NCI-H1417 treated with DMSO at 0.1 percent for 48 hours (cell line): ENCODE results near the gene NOL9.
"Not testable (repeated sequence)": the region's sequence is repeated elsewhere in the genome, so short reads cannot be mapped to it uniquely, and the experiment has no call there.

ENCODE experiments used
- DNase-seq: peaks from one replicate; lab custom pipeline; 2025; lab: John Stamatoyannopoulos, UW

NOL9 gene

DNA sequence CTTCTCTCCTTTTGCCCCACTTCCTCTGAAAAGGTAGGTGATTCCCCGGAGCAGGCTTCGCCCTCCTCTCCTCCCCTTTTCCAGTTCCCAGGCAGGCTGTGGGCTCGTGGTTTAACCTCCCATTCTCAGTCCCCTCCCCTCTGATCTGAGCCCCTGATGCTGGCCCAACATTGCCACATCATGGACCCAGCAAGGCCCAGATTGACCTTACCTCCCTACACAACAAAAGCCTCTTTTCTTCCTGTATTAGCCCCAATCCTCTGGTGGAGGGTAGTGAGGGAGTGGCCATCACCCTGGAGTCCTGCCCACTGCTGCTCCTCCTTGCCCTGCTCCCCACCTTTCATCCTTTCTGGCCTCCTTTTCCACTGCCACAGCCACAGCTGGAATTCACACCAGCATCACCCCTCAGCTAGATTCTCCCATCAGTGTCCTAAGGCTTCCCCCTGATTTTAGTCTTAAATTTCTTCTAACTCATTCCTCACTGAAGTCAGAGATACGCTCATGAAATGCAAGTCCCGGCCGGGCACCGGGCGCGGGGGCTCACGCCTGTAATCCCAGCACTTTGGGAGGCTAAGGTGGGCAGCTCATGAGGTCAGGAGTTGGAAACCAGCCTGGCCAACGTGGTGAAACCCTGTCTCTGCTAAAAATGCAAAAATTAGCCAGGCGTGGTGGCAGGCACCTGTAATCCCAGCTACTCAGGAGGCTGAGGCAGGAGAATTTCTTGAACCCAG, 18.5 kb upstream of the NOL9 start:
- DNase-seq: no peak

DNA sequence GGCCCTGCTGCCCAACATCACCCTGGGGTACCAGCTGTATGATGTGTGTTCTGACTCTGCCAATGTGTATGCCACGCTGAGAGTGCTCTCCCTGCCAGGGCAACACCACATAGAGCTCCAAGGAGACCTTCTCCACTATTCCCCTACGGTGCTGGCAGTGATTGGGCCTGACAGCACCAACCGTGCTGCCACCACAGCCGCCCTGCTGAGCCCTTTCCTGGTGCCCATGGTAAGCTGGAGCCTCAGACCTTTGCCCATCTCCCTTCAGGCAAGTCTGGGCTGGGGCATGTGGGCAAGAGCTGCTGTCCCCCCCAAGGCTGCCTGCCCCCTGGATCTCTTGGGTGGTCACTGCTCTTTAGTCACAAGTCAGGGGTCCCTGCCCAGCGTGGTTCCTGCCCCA, 16.7 kb upstream of the NOL9 start:
- DNase-seq: no peak

DNA sequence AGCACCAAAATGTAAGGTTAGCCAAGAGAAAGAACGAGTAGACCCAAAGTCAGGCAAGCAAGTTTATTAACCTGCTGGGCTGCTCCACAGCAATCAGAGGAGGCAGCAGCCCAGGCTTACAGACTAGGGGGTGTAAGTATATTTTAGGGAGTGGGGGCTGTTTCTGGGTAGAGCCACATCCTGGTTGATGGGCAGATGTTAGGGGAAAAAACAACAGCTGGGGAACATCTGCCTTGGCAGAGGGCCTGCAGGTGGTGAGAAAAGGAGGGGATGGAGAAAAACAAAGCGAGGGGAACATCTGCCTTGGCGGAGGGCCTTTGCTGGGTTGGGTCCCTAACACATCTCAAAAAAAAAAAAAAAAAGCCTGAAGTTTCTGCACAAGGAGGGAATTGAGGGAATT, 15.8 kb upstream of the NOL9 start:
- DNase-seq: no peak

DNA sequence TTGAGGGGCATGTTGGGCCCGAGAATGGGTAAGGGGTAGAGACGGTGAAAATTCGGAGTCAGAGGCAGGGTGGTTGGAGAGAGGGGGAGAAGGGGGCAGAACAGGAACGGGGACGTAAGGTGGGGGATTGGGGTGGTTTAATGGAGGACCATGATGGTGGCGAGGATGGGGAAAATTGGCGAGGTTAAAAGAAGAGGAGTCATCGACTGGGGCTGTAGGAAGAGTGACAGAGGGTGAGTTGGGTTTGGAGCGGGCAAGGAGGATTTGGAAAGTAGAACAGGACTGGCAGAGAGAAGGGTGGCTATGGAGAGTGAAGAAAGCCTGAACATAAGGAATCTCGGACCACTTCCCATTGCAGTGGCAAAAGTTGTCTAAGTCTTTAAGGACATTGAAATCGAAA, 14.7 kb upstream of the NOL9 start:
- no peak for DNase-seq

DNA sequence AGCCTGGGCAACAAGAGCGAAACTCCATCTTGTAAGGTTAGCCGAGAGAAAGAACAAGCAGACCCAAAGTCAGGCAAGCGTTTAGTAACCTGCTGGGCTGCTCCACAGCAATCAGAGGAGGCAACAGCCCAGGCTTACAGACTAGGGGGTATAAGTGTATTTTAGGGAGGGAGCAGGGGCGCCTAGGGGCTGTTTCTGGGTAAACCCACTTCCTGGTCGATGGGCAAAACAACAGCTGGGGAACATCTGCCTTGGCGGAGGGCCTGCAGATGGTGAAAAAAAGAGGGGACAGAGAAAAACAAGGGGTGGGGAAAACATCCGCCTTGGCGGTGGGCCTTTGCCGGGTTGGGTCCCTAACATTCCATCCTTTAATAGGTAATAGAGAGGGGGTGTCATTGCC, 6.0 kb upstream of the NOL9 start:
- DNase-seq: no peak

DNA sequence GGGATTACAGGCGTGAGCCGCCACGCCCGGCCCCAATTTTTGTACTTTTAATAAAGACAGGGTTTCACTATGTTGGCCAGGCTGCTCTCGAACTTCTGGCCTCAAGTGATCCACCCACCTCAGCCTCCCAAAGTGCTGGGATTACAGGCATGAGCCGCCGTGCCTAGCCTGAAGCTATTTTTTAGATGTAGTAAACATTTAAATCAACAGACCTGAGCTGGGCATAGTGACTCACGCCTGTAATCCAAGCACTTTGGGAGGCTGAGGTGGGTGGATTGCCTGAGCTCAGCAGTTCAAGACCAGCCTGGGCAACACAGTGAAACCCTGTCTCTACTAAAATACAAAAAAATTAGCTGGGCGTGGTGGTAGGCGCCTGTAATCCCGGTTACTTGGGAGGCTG, 4.8 kb upstream of the NOL9 start:
- DNase-seq: not testable (repeated sequence)

DNA sequence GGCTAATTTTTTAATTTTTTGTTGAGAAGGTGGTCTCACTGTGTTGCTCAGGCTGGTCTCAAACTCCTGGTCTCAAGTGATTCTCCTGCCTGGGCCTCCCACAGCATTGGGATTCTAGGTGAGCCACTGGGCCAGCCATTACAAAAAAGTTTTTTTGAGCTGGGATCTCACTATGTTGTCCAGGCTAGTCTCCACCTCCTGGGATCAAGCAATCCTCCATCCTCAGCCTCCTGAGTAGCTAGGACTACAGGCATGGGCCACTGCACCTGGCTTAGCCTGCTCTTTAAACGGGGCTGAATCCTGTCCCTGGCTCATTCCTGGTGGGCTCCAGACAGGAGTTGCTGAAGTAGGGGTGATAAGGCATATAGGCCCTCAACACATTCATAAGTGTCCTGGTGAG, 3.3 kb upstream of the NOL9 start:
- DNase-seq: no peak

DNA sequence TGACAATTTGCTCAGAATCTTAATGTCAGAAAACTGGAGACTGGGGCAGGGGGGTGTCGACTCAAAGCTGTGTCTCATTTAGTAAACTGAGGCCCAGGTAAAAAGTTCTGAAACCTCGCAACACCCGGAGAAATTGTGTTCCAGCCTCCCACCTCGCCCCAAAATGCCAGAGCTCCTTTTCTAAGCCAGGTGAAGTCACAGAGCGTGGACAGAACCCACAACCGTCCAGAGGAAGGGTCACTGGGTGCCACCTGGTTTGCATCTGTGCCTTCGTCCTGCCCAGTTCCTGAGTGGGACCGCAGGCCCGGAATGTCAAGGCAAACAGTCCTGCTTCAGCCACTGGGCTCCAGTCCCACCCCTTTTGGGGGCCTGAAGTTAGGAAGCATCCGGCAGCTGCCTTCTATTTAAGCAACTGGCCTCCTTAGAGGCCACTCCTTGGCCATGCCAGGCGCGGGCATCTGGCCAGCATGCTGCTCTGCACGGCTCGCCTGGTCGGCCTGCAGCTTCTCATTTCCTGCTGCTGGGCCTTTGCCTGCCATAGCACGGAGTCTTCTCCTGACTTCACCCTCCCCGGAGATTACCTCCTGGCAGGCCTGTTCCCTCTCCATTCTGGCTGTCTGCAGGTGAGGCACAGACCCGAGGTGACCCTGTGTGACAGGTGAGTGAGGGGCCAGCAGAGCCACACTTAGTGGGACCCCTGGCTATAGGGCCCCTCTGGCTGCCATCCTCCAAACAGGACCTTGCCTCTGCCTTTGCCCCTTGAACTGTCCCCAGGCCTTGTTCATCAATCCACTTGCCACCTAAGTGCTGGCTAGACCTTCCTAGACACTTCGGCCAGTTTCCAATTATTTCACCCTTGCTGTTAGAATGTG, 830 bp upstream of the NOL9 start, which contains the start of gene TAS1R1:
Gene TAS1R1 (plus strand): TSS at position 401 of the 872 bp plus-strand sequence. CDS start 67 bp downstream, at position 468.
- DNase-seq: no peak

DNA sequence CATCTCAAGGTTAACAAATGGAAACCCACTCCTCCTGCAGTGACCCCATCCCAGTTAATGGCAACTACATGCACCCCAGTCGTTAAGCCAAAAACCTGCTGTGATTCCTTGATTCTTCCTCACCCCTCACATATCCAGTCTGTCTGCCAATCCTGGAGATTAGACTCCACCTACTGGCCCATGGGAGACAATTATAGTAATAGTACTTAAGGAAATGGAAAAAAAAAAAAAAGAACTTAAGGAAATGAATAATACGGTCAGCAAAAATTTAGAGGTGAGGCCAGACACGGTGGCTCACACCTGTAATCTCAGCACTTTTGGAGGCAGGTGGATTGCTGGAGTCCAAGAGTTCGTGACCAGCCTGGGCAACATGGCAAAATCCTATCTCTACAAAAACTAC, 7.0 kb downstream of the NOL9 start:
- DNase-seq: no peak

DNA sequence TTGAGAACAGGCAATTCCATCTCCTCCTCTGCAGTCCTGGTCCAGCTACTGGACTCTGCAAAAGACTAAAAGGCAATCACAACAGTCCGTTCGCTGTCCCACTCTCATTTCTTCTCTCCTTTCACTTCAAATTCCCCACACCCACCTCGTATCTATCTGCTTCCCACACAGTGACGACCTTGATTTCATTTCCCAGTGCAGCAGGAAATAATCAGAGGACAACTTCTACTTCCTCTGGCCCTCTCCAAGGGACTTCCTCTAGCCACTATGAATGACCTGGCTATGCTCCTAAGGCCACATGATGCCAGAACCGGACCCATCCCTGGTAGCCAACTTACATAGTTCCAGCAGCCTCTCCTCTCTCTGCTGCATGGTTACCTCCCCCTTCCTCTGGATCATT, 8.0 kb downstream of the NOL9 start:
- no peak for DNase-seq

DNA sequence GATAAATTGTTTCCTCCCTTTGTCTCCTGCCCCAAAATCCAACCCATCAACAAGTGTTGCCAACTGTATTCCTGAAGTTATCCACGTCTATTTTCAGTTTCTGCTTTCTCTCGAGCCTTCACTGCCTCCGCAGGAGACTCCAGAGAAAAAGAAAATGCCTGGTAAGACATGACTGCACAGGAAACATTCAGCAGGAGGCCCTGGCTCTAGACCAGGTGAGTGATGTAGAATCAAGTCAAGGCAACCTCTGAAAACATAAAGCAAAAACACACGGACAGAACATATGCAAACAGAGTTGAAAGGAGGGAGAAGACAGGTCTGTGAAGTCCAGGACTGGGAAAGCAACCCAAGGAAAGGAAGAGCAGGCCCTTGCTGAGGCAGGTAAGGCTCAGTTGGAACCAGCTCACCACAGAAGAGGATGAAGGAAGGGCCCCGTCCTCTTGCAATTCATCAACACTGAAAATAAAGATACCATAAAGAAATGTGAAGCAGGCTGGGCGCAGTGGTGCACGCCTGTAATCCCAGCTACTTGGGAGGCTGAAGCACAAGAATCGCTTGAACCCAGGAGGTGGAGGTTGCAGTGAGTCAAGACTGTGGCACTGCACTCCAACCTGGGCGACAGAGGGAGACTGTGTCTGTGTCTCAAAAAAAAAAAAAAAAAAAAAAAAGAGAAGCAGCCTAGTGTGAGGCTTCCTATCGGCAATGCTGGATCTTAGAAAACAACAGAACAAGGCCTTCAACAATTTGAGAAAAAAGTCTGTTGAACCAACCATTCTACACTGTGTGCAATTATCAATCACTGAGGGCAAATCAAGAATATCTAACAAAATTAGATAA, 8.8 kb downstream of the NOL9 start:
- no peak for DNase-seq

DNA sequence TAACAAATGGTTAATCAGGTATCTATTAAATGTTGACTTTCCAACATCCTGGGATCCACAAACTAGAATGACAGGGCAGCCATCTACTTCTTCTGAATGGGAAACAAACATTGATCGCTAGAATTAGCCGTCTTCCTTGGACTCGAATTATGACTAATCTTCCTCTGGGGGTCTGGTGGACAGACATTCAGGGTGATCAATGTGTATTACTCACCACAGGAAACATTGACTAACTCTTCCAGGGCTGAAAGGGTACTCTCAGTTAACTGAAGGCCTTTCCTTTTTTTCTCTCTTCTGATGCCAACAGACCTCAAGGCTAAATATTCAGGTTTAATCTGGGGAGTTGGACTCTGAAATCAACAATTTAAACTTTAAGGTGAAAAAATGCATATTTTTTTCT, 9.5 kb downstream of the NOL9 start:
- no peak for DNase-seq

DNA sequence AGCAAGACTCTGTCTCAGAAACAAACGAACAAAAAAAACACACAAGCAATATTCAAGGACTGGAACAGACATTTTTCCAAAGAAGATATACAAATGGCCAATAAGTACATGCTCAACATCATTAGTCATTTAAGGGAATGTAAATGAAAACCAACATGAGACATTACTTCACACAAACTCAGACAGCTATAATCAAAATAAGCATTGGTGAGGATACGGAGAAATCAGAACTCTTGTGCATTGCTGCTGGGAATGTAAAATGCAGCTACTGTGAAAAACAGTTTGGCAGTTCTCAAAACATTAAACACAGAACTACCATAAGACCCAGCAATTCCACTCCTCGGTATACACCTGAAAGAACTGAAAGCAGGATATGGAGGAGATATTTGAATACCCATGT, 15.4 kb downstream of the NOL9 start:
- no peak for DNase-seq

DNA sequence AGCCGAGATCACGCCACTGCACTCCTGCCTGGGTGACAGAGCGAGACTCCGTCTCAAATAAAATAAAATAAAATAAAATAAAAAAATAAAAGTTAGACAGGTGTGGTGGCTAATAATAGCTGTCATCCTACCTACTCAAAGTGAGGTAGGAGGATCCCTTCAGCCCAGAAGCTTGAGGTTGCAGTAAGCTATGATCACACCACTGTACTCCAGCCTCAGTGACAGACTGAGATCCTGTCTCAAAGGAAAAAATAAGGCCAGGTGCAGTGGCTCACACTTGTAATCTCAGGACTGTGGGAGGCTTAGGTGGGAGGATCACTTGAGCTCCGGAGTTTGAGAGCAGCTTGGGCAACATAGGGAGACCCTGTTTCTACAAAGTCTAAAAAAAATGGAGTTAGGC, 18.0 kb downstream of the NOL9 start:
- no peak for DNase-seq

DNA sequence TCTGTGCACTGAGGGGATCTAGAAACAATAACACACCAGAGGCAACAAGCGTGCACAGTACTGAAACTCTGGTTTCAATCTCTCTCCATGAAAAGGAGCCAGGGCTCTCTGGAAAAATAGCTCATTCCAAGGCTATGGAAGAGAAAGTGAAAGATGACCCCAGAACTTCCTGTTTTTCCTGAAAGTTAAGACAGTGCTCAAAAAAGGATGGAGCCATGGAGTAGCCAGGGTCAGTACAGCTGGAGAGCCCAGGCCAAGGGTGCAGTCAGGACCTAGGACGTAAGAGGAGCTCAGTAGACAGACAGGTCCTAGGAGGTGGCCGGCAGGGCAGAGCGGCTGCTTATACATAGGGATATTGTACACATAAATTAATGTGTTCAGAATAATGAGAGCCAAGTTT, 19.1 kb downstream of the NOL9 start:
- DNase-seq: no peak

DNA sequence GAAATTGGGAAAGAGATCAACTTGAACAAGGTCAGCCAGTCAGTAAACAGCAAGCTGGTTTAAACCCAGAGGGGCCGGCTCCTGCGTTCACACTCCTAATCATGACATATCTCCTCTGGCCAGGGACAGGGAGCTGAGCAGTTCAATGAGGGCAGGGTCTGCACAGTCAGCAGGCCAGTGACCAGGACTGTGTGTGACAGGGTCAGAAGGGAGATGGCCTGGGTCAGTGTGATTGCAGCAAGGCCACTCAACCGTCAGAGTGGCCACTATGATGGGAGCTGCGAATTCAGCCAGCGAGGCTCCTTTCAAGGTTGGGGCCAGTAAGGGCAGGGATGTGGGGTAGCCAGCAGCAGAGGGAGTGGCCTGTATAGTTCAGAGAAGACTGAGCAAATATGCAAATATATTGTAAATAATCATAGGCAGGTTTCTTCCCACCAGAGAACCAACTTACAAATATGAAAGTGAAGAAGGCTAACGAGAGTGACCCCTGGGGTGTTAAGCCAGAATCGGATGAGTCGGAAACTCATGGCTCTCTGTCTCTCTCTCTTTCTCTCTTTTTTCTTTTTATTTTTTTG, 20.0 kb downstream of the NOL9 start:
- DNase-seq: no peak

DNA sequence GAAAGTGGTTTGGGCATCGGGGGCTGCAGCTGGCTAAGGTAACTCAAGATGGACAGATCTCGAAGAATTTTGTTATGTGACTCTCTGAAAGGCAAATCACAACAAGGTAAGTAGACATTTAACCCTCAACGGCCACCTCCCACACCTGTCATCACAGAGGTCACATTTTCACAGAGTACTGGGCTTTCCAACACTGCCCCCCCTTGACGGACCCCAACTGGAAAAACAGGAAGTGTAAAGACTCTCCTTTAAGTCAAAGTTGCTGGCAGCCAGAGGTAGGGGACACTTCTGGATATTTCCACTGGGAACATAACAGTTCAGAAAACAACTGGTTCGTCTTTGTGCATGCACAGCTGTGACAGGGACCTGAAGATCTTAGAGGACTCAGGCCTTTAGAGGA, 22.3 kb downstream of the NOL9 start:
- DNase-seq: no peak

DNA sequence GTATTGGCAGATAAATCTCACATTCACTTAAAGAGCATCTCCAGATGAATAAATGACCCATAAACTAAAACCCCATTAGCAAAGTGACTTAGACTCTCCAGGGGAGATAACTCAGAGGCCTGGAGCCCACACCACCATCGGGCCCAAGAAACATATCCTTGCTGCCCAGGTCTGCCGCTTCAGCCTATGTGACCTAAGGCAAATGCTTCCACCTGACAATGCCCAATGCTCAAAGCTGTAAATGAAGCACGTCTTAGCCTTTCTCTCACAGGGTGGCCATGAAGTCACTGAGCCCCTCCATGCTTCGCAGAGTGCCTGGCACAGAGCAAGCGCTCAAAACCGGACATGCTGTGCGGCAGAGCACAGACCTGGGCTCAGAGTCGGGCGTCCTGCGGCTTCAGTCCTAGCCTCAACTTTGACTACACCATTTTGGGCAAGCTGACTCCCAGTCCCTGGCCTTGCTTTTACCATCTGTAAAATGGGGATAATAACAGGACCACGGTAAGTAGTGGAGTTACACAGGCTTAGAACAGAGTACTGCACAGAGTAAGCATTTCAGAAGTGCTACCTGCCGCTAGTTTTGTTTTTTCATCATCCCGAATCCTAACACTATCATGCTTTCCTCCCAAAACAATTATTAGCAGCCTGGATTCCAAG, 23.7 kb downstream of the NOL9 start:
- no peak for DNase-seq

DNA sequence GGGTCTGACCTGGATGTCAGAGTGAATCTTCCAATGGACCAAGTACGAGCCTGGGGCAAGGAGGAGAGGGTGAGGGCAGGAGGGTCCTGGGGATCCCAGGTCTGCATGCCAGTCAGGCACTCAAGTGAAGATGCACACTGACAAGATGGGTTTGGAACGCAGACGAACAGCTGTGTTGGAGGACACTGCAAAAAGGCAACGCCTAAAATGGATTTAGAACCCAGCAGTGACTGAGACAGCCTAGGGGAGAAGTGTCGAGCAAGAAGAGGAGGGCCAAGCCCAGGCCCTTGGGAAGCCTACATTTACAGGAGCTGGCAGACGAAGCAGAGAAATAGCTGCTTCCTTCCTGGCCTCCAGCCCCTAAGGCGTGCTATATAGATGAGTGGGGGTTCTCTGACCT, 25.8 kb downstream of the NOL9 start:
- DNase-seq: no peak

DNA sequence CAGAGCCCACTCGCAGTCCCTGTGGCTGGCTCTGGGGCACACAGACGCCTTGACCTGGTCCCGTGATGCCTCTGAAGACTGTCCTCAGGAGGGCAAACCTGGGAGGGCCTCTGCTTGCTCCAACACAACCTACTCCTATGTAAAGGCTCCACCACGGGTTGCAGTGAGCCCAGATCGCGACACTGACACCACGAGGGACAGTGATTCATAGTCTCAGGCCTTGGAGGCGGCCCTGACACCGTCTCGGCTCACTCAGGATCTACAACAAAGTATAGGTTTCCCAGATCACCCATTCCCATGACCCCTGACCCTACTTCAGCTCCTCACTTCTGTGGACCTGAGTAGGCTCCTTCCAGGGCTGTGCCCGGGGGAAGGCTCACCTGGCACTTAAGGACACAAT, 28.0 kb downstream of the NOL9 start:
- no peak for DNase-seq

DNA sequence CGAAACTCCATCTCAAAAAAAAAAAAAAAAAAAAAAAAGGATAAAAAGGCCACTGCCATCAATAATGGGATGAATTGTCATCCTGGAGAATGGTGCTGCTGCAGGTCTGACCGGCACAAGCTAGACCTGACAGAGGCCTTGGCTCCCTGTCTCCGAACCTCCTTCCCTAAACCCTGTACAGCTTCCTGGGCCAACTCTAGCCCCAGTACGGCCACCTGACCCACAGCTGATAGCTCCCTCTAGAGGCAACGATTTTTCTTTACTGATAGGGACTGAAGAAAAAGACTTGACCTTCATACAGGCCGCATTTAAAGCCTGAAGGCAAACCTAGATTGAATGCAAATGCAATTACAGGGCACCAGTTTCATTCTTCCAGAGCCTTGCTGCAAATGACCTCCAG, 30.7 kb downstream of the NOL9 start:
- DNase-seq: no peak

DNA sequence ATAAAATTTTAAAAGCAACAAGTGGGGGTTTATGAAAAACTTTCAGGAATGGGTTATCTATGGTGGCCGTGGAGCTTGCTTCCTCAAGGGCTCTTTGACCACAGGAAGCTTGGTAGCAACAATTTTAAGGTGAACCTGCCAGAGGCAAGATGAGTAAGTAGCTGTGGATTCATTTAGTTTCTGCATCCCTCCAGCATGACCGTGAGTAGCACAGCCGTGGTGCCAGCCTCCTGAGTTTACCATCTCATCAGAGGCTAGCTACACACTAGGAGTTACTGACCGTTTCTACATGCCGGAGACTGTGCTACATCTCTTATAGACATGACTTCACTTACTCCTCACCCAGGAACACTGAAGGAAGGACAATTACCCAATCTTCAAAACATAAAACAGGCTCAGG, 32.8 kb downstream of the NOL9 start:
- no peak for DNase-seq
